Measurements from ENCODE around the gene WASL.

- no peak for TF ChIP-seq REST (IDR thresholded peaks at IDR 0.05)
- TF ChIP-seq MAX (IDR thresholded peaks at IDR 0.05), result no peak
- TF ChIP-seq CTCF (IDR thresholded peaks at IDR 0.05), result no peak
- no peak for TF ChIP-seq RAD21 (conservative IDR thresholded peaks at IDR 0.05 in 1 of 2, IDR thresholded peaks at IDR 0.05 in 1 of 2)
- no peak for TF ChIP-seq SREBF2 (IDR thresholded peaks at IDR 0.05)
- no peak for TF ChIP-seq MAZ (IDR thresholded peaks at IDR 0.05; ENCODE audit: borderline replicate concordance, low read depth, low read length)
- no peak for TF ChIP-seq KDM1A (IDR thresholded peaks at IDR 0.05; ENCODE audit: low read depth)
- no peak for TF ChIP-seq JUN (IDR thresholded peaks at IDR 0.05)
- TF ChIP-seq POLR2AphosphoS2 (conservative IDR thresholded peaks at IDR 0.05; ENCODE audit: low read length), result no peak
- TF ChIP-seq RCOR1 (IDR thresholded peaks at IDR 0.05; ENCODE audit: low read depth, low read length), result no peak
- TF ChIP-seq POLR2A (IDR thresholded peaks at IDR 0.05; ENCODE audit: low read length), result no peak
- no peak for TF ChIP-seq RFX5 (IDR thresholded peaks at IDR 0.05)
Measured at GRCh38 chr7:123692471-123692877, 56.3 kb downstream of the WASL start.

Data from A549 (cell line).